ENCODE results near the gene FAM111A. TPM values are rescaled to one million over a fixed set of nuclear protein-coding genes. Genes with fewer than 3 reads are reported as not detected.

Gene FAM111A, protein sequence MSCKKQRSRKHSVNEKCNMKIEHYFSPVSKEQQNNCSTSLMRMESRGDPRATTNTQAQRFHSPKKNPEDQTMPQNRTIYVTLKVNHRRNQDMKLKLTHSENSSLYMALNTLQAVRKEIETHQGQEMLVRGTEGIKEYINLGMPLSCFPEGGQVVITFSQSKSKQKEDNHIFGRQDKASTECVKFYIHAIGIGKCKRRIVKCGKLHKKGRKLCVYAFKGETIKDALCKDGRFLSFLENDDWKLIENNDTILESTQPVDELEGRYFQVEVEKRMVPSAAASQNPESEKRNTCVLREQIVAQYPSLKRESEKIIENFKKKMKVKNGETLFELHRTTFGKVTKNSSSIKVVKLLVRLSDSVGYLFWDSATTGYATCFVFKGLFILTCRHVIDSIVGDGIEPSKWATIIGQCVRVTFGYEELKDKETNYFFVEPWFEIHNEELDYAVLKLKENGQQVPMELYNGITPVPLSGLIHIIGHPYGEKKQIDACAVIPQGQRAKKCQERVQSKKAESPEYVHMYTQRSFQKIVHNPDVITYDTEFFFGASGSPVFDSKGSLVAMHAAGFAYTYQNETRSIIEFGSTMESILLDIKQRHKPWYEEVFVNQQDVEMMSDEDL
- 10 to 100 TPM; 36.8 to 94.2 (median 51.7) TPM for total RNA-seq

DNA sequence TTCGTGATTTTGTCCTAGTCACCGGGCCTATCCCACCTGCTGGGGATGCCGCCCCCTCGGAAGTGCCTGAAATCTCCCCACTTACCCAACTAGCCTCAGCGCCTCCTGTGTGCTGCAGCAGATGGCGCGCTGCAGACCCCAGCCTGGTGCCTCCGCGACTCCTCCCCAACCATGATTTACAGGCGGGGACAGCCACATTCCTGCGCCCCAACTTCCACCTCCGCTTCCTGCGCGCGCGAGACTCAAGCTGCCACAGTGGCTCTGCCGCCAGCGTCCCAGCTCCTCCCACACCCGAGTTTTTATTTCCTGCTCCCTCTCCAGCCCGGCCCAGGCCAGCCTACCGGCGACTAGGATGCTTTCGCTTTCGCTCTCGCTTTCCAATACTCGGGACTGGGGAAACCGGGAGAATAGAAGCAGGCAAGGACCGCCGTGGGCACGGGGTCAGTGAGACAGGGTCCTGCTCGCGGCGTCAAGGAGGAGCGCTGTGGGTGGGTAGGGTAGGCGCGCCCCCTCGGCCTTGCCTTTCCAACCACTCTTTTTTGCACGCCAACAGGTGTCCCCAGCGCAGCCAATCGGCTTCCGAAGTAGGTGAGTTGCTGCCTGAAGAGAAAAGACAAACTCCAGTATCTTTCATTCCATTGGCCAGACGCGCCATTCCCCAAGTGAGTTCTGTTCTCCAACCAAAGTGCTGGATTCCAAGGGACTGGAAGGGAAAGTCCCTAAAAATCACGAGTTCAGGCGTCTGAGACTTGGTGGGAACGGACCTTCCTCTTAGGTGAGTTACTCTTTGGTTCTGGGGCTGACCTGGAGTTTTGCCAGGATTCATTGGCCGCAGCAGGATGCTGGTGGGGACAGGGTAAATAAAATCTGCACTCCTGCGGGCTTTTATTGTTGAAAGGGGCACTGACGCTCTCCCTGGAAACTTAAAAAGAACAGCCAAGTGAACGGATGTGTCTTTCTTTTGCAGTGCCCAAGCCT is at the start of gene FAM111A:
Gene FAM111A, plus strand, starts transcription at position 327 of the 978 bp plus-strand sequence. CDS start 6,017 bp downstream, outside the sequence.
- TF ChIP-seq, protein P1, sequence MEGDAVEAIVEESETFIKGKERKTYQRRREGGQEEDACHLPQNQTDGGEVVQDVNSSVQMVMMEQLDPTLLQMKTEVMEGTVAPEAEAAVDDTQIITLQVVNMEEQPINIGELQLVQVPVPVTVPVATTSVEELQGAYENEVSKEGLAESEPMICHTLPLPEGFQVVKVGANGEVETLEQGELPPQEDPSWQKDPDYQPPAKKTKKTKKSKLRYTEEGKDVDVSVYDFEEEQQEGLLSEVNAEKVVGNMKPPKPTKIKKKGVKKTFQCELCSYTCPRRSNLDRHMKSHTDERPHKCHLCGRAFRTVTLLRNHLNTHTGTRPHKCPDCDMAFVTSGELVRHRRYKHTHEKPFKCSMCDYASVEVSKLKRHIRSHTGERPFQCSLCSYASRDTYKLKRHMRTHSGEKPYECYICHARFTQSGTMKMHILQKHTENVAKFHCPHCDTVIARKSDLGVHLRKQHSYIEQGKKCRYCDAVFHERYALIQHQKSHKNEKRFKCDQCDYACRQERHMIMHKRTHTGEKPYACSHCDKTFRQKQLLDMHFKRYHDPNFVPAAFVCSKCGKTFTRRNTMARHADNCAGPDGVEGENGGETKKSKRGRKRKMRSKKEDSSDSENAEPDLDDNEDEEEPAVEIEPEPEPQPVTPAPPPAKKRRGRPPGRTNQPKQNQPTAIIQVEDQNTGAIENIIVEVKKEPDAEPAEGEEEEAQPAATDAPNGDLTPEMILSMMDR (IDR thresholded peaks at IDR 0.05; ENCODE audit: low read depth) = no peak

DNA sequence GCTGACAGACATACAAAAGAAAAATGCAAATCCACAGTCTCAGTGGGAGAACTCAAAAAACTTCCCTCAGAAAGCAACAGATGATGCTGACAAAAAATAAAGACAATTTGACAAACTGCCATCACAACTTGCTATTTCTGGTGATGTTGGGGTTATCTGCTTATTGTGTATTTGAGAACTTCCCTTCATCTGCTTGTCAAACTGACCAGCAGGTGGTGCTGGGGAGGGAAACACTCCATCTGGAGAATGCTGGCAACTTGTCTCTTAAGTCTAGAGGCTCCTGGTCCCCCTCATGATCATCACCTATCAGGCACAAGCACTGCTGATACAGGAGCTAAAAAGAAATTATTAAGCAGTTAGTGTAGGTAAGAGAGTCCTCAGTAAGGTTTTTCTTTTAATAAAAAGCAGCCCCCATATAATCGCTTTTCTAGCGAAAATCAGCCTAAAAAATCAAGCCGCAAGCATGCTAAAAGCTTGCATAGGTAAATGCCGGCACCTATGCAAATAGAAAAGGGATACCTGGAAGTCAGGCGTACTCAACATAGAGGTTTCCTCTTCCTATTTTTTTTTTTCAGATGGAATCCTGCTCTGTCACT is 45.4 kb upstream of the FAM111A start:
- TF ChIP-seq, protein P1 (IDR thresholded peaks at IDR 0.05; ENCODE audit: low read depth) = no peak

- TF ChIP-seq, protein P1 (IDR thresholded peaks at IDR 0.05; ENCODE audit: low read depth) = no peak
Measured at GRCh38 chr11:59102259-59102765, 40.3 kb upstream of the FAM111A start.

GRCh38 chr11:59106363-59107336 is 36.0 kb upstream of the FAM111A start, which contains the start of gene FAM111B:
TSS of gene FAM111B (plus strand) at chr11:59107237. CDS start at chr11:59109626, 2,389 bp downstream.
- TF ChIP-seq, protein P1 (IDR thresholded peaks at IDR 0.05; ENCODE audit: low read depth) = no peak

- TF ChIP-seq, protein P1 (IDR thresholded peaks at IDR 0.05; ENCODE audit: low read depth) = no peak
Measured at GRCh38 chr11:59112494-59112893, 30.2 kb upstream of the FAM111A start.

DNA sequence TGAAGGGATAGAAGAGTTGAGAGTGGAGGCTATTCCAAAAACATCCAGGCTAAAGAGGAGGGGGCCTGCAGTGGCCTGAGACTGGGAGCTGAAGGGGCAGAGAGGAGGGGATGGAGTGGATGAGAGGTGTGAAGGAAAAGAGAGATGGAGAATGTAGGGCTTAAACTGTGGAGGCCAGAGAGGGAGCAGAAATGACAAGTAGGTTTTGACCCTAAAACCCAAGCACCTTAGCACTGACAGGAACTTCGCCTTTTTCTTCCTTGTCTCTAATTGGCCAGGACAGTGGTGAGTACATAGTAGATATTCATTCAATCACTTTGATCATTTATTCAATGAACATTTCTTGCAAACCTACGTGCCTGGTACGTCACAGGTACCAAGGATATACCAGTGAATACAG is 28.3 kb upstream of the FAM111A start:
- TF ChIP-seq, protein P1 (IDR thresholded peaks at IDR 0.05; ENCODE audit: low read depth) = no peak
